Heart left ventricle (tissue), 13 donors: ENCODE measurements around the gene PPFIBP1.

Experiments
- CTCF ChIP-seq, 12 donors: fragments of 200-600 bp; sonication (generic) in 4 of 12; IDR thresholded peaks; one replicate each; pipeline versions ENCODE4 v1.5.0 to v1.8.0; 2018 to 2022; ENCODE audit warnings: antibody characterized with exemption in 12 of 12, mild to moderate bottlenecking in 5 of 12
- POLR2A ChIP-seq, 2 donors: fragments of 450-650 bp; IDR thresholded peaks; one replicate each; pipeline ENCODE4 v1.6.1; 2017; ENCODE audit warnings: antibody characterized with exemption in 2 of 2, mild to moderate bottlenecking in 2 of 2, moderate library complexity in 2 of 2
- donor health status: ischemic (EF 13 %, LVEDD 7.1; RV severe dilation, severe dysfunction).
- donor health status: DM: no; HTN: yes; CAD: no.
- donor health status: DM: no; HTN: no; CAD: no.
- donor health status: ischemic (EF 25% LVEDD 6.9; RV normal size, moderate dysfunction).
- donor health status: ischemic (EF 25% LVEDD 5.7; RV mildly dilated, moderate dysfunction).
- donor health status: ischemic (EF 35%, LVEDD 5.7; RV mildly dilated, moderate dysfunction).
- donor health status: nonischemic (EF 11% LVEDD 7.7; RV severe dilation, severe dysfunction).
- donor health status: DM: yes; HTN: yes; CAD: no.
- donor health status: PGD.
- donor health status: ischemic (EF 29% LVEDD 5.4; RV normal size, mild dysfunction).
- donor health status: nonischemic (EF 23%, LVEDD 6.1; RV moderate dilation, normal function).

- no peak for TF ChIP-seq POLR2A (IDR thresholded peaks at IDR 0.05)
- TF ChIP-seq CTCF (IDR thresholded peaks at IDR 0.05) = no peak
Measured at GRCh38 chr12:27545665-27546064, 21.7 kb downstream of the PPFIBP1 start.
